ENCODE measurements around the gene SHC1.

Gene SHC1

GRCh38 chr1:154938604-154939399 lies 31.7 kb downstream of the SHC1 start:
- Mint-ChIP-seq H3K4me1 (peaks cover 88% of the 10 kb centered on the region), H3K27ac (peak overlapping the region; percentile 32), H3K9me3 (no peaks in the 10 kb centered on the region), H3K27me3 (no peaks in the 10 kb centered on the region), H3K4me3 (peak overlapping the region; percentile 44), H3K36me3 (ENCODE audit: low read depth) (peaks cover 3% of the 10 kb centered on the region)
- DNase-seq (no peak), ATAC-seq (no peak)

- H3K27me3 Mint-ChIP-seq = no peaks in the 10 kb centered on the region
- ATAC-seq = no peak
These were observed 32.6 kb downstream of the SHC1 start for GRCh38 chr1:154937988-154938386.

GRCh38 chr1:154937085-154937987 lies 33.2 kb downstream of the SHC1 start:
- Mint-ChIP-seq H3K4me1 (peaks cover 73% of the 10 kb centered on the region), H3K27me3 (no peaks in the 10 kb centered on the region)

More at GRCh38 chr1:154937988-154938386, 32.6 kb downstream of the SHC1 start:
- no peak for DNase-seq
- peaks cover 80% of the 10 kb centered on the region for H3K4me1 Mint-ChIP-seq
- H3K9me3 Mint-ChIP-seq = no peaks in the 10 kb centered on the region
- peak overlapping the region; percentile 97 for H3K4me3 Mint-ChIP-seq
- peak overlapping the region; percentile 100 for H3K27ac Mint-ChIP-seq
- peaks cover 3% of the 10 kb centered on the region for H3K36me3 Mint-ChIP-seq (ENCODE audit: low read depth)

GRCh38 chr1:154936555-154937084 lies 33.9 kb downstream of the SHC1 start, which contains the start of gene PMVK:
PMVK (minus strand) TSS chr1:154936719; CDS start chr1:154936685, 34 bp downstream.
- peak; percentile 95 for DNase-seq
- no peaks in the 10 kb centered on the region for H3K27me3 Mint-ChIP-seq
- H3K9me3 Mint-ChIP-seq = no peaks in the 10 kb centered on the region
- peak; percentile 82 for ATAC-seq
- H3K4me1 Mint-ChIP-seq = peaks cover 66% of the 10 kb centered on the region
- H3K4me3 Mint-ChIP-seq = peak within 1 kb of the TSS; percentile 97
- peak within 1 kb of the TSS; percentile 100 for H3K27ac Mint-ChIP-seq
- H3K36me3 Mint-ChIP-seq (ENCODE audit: low read depth) = peaks cover 3% of the 10 kb centered on the region

More at GRCh38 chr1:154937085-154937987, 33.2 kb downstream of the SHC1 start:
- DNase-seq = peak; percentile 90
- ATAC-seq = peak; percentile 79
- Mint-ChIP-seq H3K9me3 (no peaks in the 10 kb centered on the region), H3K27ac (peak overlapping the region; percentile 100), H3K4me3 (peak overlapping the region; percentile 97), H3K36me3 (ENCODE audit: low read depth) (peaks cover 3% of the 10 kb centered on the region)

- DNase-seq (no peak), ATAC-seq (no peak)
- peaks cover 3% of the 10 kb centered on the region for H3K36me3 Mint-ChIP-seq (ENCODE audit: low read depth)
- H3K27ac Mint-ChIP-seq = peak overlapping the region; percentile 100
- no peaks in the 10 kb centered on the region for H3K27me3 Mint-ChIP-seq
- peak overlapping the region; percentile 97 for H3K4me3 Mint-ChIP-seq
- peaks cover 59% of the 10 kb centered on the region for H3K4me1 Mint-ChIP-seq
- no peaks in the 10 kb centered on the region for H3K9me3 Mint-ChIP-seq
These were observed 34.6 kb downstream of the SHC1 start for GRCh38 chr1:154935749-154936554.

GRCh38 chr1:154934358-154934948 lies 36.1 kb downstream of the SHC1 start:
- ATAC-seq = no peak
- DNase-seq = no peak
- H3K27me3 Mint-ChIP-seq = no peaks in the 10 kb centered on the region
- H3K9me3 Mint-ChIP-seq = no peaks in the 10 kb centered on the region
- H3K36me3 Mint-ChIP-seq (ENCODE audit: low read depth) = peaks cover 5% of the 10 kb centered on the region
- no peak overlapping the region for H3K27ac Mint-ChIP-seq
- peaks cover 48% of the 10 kb centered on the region for H3K4me1 Mint-ChIP-seq
- no peak overlapping the region for H3K4me3 Mint-ChIP-seq

- Mint-ChIP-seq H3K9me3 (no peaks in the 10 kb centered on the region), H3K27me3 (no peaks in the 10 kb centered on the region), H3K36me3 (ENCODE audit: low read depth) (peaks cover 12% of the 10 kb centered on the region), H3K4me1 (peaks cover 26% of the 10 kb centered on the region), H3K27ac (no peak overlapping the region), H3K4me3 (no peak overlapping the region)
- DNase-seq (no peak), ATAC-seq (no peak)
These were observed 38.5 kb downstream of the SHC1 start for GRCh38 chr1:154931940-154932487.

- H3K4me3 Mint-ChIP-seq = no peak overlapping the region
- no peak overlapping the region for H3K27ac Mint-ChIP-seq
- ATAC-seq (no peak), DNase-seq (no peak)
- H3K9me3 Mint-ChIP-seq = no peaks in the 10 kb centered on the region
- H3K4me1 Mint-ChIP-seq = peaks cover 2% of the 10 kb centered on the region
- no peaks in the 10 kb centered on the region for H3K27me3 Mint-ChIP-seq
- H3K36me3 Mint-ChIP-seq (ENCODE audit: low read depth) = peaks cover 17% of the 10 kb centered on the region
These were observed 44.3 kb downstream of the SHC1 start for GRCh38 chr1:154926201-154926600.

GRCh38 chr1:154925335-154926170 lies 45.0 kb downstream of the SHC1 start:
- Mint-ChIP-seq H3K36me3 (ENCODE audit: low read depth) (peaks cover 17% of the 10 kb centered on the region), H3K9me3 (no peaks in the 10 kb centered on the region), H3K27me3 (no peaks in the 10 kb centered on the region), H3K4me3 (no peak overlapping the region), H3K4me1 (peaks cover 2% of the 10 kb centered on the region), H3K27ac (no peak overlapping the region)
- DNase-seq (no peak), ATAC-seq (peak; percentile 55)

- no peak overlapping the region for H3K27ac Mint-ChIP-seq
- H3K27me3 Mint-ChIP-seq = no peaks in the 10 kb centered on the region
- no peak overlapping the region for H3K4me3 Mint-ChIP-seq
- ATAC-seq = no peak
- peaks cover 2% of the 10 kb centered on the region for H3K4me1 Mint-ChIP-seq
- peaks cover 15% of the 10 kb centered on the region for H3K36me3 Mint-ChIP-seq (ENCODE audit: low read depth)
- no peaks in the 10 kb centered on the region for H3K9me3 Mint-ChIP-seq
- DNase-seq = no peak
These were observed 46.9 kb downstream of the SHC1 start for GRCh38 chr1:154923695-154924094.

- no peaks in the 10 kb centered on the region for H3K9me3 Mint-ChIP-seq
- no peak overlapping the region for H3K4me3 Mint-ChIP-seq
- ATAC-seq (no peak), DNase-seq (no peak)
- H3K27ac Mint-ChIP-seq = no peak overlapping the region
- H3K4me1 Mint-ChIP-seq = no peaks in the 10 kb centered on the region
- H3K27me3 Mint-ChIP-seq = no peaks in the 10 kb centered on the region
- peaks cover 2% of the 10 kb centered on the region for H3K36me3 Mint-ChIP-seq (ENCODE audit: low read depth)
These were observed 57.3 kb downstream of the SHC1 start for GRCh38 chr1:154913273-154913672.

- Mint-ChIP-seq H3K27ac (no peak overlapping the region), H3K4me1 (no peaks in the 10 kb centered on the region), H3K9me3 (no peaks in the 10 kb centered on the region), H3K4me3 (no peak overlapping the region), H3K36me3 (ENCODE audit: low read depth) (peaks cover 2% of the 10 kb centered on the region), H3K27me3 (no peaks in the 10 kb centered on the region)
- DNase-seq (no peak), ATAC-seq (no peak)
These were observed 57.8 kb downstream of the SHC1 start for GRCh38 chr1:154912755-154913154.
